Psoas muscle (tissue), 8 donors: ENCODE data around the gene RAB30. TPM values are rescaled to one million over a fixed set of nuclear protein-coding genes. Genes with fewer than 3 reads are reported as not detected.
"Not testable (repeated sequence)": the region's sequence is repeated elsewhere in the genome, so short reads cannot be mapped to it uniquely, and the experiment has no call there.

Source experiments
- ATAC-seq, 4 donors: fragments of 200-7000 bp; cut with Tn5 transposase; one replicate each; pipeline ENCODE4 v1.9.1; 2020; ENCODE audit warnings: moderate library complexity in 3 of 4, mild to moderate bottlenecking in 2 of 4
- DNase-seq, 2 donors: peaks; one replicate each; pipeline ENCODE4 v3.0.0-alpha.2; 2020
- H3K27ac ChIP-seq: fragments of 200-600 bp; one replicate; pipeline ENCODE4 v1.8.0; 2022
- H3K27me3 ChIP-seq, 3 donors: fragments of 200-600 bp in 1 of 3; one replicate each; pipeline versions ENCODE4 v1.6.1 to v1.8.0; 2013 to 2022; ENCODE audit warnings: low read length in 2 of 3, mild to moderate bottlenecking in 2 of 3, moderate library complexity in 1 of 3; ENCODE audit not compliant: insufficient read depth in 3 of 3
- H3K36me3 ChIP-seq, 2 donors: fragments of 200-600 bp in 1 of 2; one replicate each; pipeline versions ENCODE4 v1.6.1 to v1.8.0; 2013 to 2022; ENCODE audit warnings: low read depth in 1 of 2, mild to moderate bottlenecking in 1 of 2, moderate library complexity in 1 of 2; ENCODE audit not compliant: insufficient read depth in 1 of 2
- H3K4me1 ChIP-seq: fragments of 200-600 bp; one replicate; pipeline ENCODE4 v1.8.0; 2022
- H3K4me3 ChIP-seq: fragments of 200-600 bp; one replicate; pipeline ENCODE4 v1.8.0; 2022; ENCODE audit warnings: mild to moderate bottlenecking
- H3K9me3 ChIP-seq: fragments of 200-600 bp; one replicate; pipeline ENCODE4 v1.8.0; 2022
- WGBS, 3 donors: extraction: QIAGEN DNeasy Blood & Tissue Kit; methylation state at CpG; one replicate each; pipeline versions ENCODE4 v1.1.6 to v1.1.7; 2013; 5-methylcytosine and 5-hydroxymethylcytosine counted together
- intact Hi-C, 2 donors: fragments of 100-400 bp; cut with DNase I; formaldehyde crosslinking; loops; one replicate each; pipeline versions ENCODE4 v1.11.0 to v1.14.2; 2022
- polyA plus RNA-seq, 3 donors: library from polyadenylated mRNA; stranded (reverse); fragments of 200-250 nt; gene quantifications; one replicate each; pipeline ENCODE4 v1.2.3, GENCODE V29; 2013
- total RNA-seq, 4 donors: library from RNA; stranded (reverse); fragmentation: NEBNext Ultra II Directional in 2 of 4; extraction: Animal tissue kit (Norgen Biotek cat#: 25700) in 2 of 4; gene quantifications; one replicate each; pipeline versions ENCODE4 v1.2.1 to v1.2.4, GENCODE V29; 2021 to 2023
- TF ChIP-seq, protein P1 (sequence below): fragments of 200-600 bp; IDR thresholded peaks from one replicate; pipeline ENCODE4 v1.8.0; 2022; ENCODE audit warnings: antibody characterized with exemption
- donor health status: healthy with polysubstance abuse.
- donor health status: DM: no; HTN: no; CAD: no; lungs with moderate emphysema.
- donor health status: Bipolar disorder and iron deficiency.
- donor health status: healthy.
- donor health status: DM: yes; HTN: yes; CAD: no.
- donor health status: DM: no; HTN: no; CAD: no.
- donor health status: DM: no; HTN: no; CAD: no.
- donor health status: DM: yes; HTN: yes; CAD: no.

RAB30 gene
- total and polyA plus RNA-seq, 7 donors: 3.4 to 89.7 (median 21.5) TPM

DNA sequence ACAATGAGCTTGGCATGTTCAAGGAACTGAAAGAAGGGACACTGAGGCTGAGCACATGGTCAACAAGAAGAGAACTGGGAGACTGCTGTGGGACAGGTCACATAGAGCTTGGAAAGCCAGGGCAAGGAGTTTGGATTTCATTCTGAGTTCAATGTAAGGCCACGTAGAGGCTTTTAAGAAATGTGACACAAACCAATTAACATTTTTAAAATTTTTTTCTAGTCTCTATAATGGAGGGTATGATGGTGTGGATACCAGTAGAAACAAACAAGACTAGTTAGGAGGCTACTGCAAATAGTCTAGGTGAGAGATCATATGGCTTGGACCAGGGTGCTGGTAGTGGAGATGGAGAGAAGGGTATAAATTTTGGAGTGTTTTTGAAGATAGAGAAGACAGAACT lies 56.7 kb downstream of the RAB30 start:
- H3K4me3 ChIP-seq: no peak overlapping the region
- H3K36me3 ChIP-seq: no peaks in the 10 kb centered on the region
- no peaks in the 10 kb centered on the region for H3K27me3 ChIP-seq
- H3K4me1 ChIP-seq: peaks cover 49% of the 10 kb centered on the region
- ATAC-seq (no peak), DNase-seq (no peak)
- no peak overlapping the region for H3K27ac ChIP-seq
- H3K9me3 ChIP-seq: no peaks in the 10 kb centered on the region
- intact Hi-C loops: no loop called here
- TF ChIP-seq, protein P1, sequence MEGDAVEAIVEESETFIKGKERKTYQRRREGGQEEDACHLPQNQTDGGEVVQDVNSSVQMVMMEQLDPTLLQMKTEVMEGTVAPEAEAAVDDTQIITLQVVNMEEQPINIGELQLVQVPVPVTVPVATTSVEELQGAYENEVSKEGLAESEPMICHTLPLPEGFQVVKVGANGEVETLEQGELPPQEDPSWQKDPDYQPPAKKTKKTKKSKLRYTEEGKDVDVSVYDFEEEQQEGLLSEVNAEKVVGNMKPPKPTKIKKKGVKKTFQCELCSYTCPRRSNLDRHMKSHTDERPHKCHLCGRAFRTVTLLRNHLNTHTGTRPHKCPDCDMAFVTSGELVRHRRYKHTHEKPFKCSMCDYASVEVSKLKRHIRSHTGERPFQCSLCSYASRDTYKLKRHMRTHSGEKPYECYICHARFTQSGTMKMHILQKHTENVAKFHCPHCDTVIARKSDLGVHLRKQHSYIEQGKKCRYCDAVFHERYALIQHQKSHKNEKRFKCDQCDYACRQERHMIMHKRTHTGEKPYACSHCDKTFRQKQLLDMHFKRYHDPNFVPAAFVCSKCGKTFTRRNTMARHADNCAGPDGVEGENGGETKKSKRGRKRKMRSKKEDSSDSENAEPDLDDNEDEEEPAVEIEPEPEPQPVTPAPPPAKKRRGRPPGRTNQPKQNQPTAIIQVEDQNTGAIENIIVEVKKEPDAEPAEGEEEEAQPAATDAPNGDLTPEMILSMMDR: no peak
- WGBS, 3 donors: 66 to 77% (median 73%) methylated on average over 1 of the region's 1 CpG

DNA sequence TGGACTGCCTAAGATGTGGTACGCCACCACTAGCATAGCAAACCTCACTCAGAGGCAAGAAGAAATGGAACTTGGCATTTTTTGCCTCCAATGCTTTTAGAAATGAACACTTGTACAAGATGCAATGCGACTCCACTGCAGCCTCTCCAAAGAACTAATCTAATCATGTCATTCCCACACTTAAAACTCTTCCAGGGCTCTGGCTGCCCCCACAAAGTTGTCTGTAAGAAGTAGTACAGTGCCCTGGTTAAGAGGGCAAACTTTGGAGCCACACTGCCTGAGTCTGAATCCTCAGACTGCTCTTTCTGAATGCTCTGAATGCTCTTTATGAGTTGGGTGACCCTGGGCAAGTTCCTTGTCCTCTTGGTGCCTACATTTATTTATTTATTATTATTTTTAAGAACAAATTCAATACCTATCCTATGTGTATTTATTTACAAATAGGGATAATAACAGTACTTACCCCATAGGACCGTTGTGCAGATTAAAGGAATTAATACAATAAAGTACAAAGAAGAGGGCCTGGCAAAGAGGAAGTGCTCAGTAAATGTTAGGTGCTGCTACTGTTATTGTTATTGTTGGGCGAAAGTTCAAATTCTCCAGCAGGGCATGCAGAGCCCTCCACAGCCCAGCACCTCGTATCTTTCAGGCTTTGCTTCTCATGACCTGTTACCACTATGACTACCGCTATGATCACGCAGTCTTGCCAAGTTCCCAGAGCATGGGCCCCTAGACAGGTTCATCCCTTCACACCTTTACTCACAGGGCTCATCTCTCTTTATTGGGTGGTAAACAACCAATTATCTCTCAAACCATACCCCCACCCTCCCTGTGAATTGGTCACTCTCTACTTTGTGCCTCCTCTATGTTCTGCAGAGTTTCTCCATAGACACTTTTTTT lies 59.3 kb downstream of the RAB30 start:
- H3K27me3 ChIP-seq: no peaks in the 10 kb centered on the region
- intact Hi-C loops: no loop called here
- TF ChIP-seq, protein P1: no peak
- H3K27ac ChIP-seq: peak overlapping the region; percentile 34
- no peaks in the 10 kb centered on the region for H3K9me3 ChIP-seq
- ATAC-seq (no peak), DNase-seq (no peak)
- H3K4me1 ChIP-seq: peaks cover 54% of the 10 kb centered on the region
- peaks cover 0 to 2% of the 10 kb centered on the region in 2 donors for H3K36me3 ChIP-seq
- no peak overlapping the region for H3K4me3 ChIP-seq
- 76 to 78% (median 77%) methylated on average over 7 of the region's 7 CpGs for WGBS, 3 donors

DNA sequence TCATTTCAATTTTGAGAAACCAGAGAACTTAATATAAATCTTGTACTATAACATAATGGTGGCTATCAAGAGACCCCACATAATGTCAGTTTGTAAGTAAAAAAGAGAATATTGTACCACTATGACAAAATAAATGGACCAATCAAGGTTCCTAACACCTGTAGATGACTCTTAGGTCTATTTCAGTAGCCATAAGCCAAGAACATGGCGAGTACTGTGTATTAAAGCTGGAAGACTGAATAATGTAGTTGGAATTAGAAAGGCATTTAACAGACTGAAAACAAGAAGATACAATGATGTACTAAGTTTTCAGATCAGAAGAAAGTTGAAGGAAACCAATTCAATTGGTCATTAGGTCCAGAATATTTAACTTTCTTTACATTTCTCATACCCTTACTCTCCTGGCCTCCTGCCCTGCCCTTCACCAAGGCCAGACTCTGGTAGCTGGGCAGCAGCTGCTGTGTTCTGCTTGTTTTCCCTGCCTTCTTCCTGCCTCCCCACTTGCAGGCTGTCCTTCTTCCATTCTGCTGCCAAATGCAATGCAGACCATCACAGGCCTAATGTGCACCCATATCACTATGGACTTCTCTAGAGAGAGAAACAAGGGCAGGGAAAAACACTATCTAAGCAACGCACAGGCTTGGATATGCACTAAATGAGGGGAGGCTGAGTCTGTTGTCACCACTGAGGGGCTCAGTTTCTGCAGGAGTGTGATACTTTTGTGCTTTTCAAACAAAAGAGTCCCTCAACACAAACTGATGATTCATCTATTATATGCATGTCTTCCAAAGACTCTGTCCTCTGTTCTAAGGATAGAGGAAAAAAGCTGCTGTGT lies 60.1 kb downstream of the RAB30 start:
- no peak for DNase-seq
- no peaks in the 10 kb centered on the region for H3K9me3 ChIP-seq
- intact Hi-C loops: no loop called here
- H3K4me3 ChIP-seq: no peak overlapping the region
- no peaks in the 10 kb centered on the region for H3K27me3 ChIP-seq
- ATAC-seq: peak; percentile 43 to 65 (median 54)
- 22 to 49% (median 40%) methylated on average over 2 of the region's 2 CpGs for WGBS, 3 donors
- peaks cover 0 to 2% of the 10 kb centered on the region in 2 donors for H3K36me3 ChIP-seq
- H3K27ac ChIP-seq: peak overlapping the region; percentile 34
- TF ChIP-seq, protein P1: no peak
- H3K4me1 ChIP-seq: peaks cover 63% of the 10 kb centered on the region

DNA sequence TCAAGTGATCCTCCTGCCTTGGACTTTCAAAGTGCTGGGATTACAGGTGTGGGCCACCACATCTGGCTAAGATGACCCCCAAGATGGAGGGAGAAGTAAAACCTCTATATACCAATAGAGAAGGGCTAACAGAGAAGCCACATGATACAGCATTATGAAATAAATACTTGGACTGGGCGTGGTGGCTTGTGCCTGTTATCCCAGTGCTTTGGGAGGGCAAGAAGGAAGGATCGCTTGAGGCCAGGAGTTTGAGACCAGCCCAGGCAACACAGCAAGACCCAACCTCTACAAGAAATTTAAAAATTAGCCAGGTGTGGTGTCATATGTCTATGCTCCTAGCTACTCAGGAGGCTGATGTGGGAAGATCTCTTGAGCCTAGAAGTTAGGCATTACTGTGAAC lies 61.7 kb downstream of the RAB30 start:
- WGBS, 3 donors: 94 to 97% (median 96%) methylated on average over 2 of the region's 2 CpGs
- ATAC-seq: no peak
- Histone ChIP-seq H3K36me3 (peaks cover 0 to 2% of the 10 kb centered on the region in 2 donors), H3K27me3 (no peaks in the 10 kb centered on the region), H3K27ac (no peak overlapping the region), H3K4me3 (no peak overlapping the region), H3K9me3 (no peaks in the 10 kb centered on the region), H3K4me1 (peaks cover 75% of the 10 kb centered on the region)
- intact Hi-C loops: loop anchor here in 1 of 2 donors (5.0 kb wide), 1 partner anchor 147 kb away; the partner anchor contains the start of gene PCF11
- no peak for DNase-seq
- TF ChIP-seq, protein P1: no peak

DNA sequence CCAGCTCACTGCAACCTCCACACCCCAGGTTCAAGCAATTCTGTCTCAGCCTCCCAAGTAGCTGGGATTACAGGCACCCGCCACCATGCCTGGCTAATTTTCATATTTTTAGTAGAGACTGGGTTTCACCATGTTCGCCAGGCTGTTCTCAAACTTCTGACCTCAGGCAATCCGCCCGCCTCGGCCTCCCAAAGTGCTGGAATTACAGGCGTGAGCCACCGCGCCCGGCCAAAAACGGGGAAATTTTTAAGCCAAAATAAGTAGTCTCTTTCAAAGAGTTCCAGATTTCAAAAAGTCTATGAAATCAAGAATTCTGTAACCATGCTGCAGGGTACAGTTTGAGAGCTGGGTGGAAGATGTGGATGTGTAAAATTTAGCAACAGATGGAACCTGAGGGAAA lies 62.6 kb downstream of the RAB30 start:
- H3K27me3 ChIP-seq, H3K36me3 ChIP-seq, H3K9me3 ChIP-seq, DNase-seq, ATAC-seq, H3K4me3 ChIP-seq: not testable (repeated sequence)
- WGBS, 3 donors: 86 to 95% (median 93%) methylated on average over 10 of the region's 10 CpGs
- Histone ChIP-seq H3K27ac (peak overlapping the region; percentile 17), H3K4me1 (peaks cover 79% of the 10 kb centered on the region)
- intact Hi-C loops: loop anchor here in 1 of 2 donors (5.0 kb wide), 1 partner anchor 148 kb away; the partner anchor contains the start of gene PCF11
